Ishikawa (cell line): ENCODE results near the gene HSD11B1L.

Experiments
- CEBPB ChIP-seq: IDR thresholded peaks from 2 replicates; pipeline ENCODE4 v1.6.1; 2012
- CREB1 ChIP-seq: IDR thresholded peaks from 2 replicates; pipeline ENCODE4 v1.6.1; 2012; ENCODE audit warnings: low read depth
- EGR1 ChIP-seq: IDR thresholded peaks from 2 replicates; pipeline ENCODE4 v1.6.1; 2012
- EP300 ChIP-seq: IDR thresholded peaks from 2 replicates; pipeline ENCODE4 v1.6.1; 2012; ENCODE audit warnings: borderline replicate concordance
- FOXM1 ChIP-seq: IDR thresholded peaks from 2 replicates; pipeline ENCODE4 v1.6.1; 2012; ENCODE audit warnings: low read depth, borderline replicate concordance
- NFIC ChIP-seq: IDR thresholded peaks from 2 replicates; pipeline ENCODE4 v1.6.1; 2012
- RAD21 ChIP-seq: IDR thresholded peaks from 2 replicates; pipeline ENCODE4 v1.6.1; 2012; ENCODE audit warnings: low read depth
- REST ChIP-seq: IDR thresholded peaks from 2 replicates; pipeline ENCODE4 v1.6.1; 2012; ENCODE audit warnings: low read depth, mild to moderate bottlenecking
- TAF1 ChIP-seq: IDR thresholded peaks from 2 replicates; pipeline ENCODE4 v1.6.1; 2012; ENCODE audit warnings: low read depth, mild to moderate bottlenecking
- TCF12 ChIP-seq: IDR thresholded peaks from 2 replicates; pipeline ENCODE4 v1.6.1; 2012; ENCODE audit warnings: low read depth
- TEAD4 ChIP-seq: IDR thresholded peaks from 2 replicates; pipeline ENCODE4 v1.6.1; 2012
- USF1 ChIP-seq: IDR thresholded peaks from 2 replicates; pipeline ENCODE4 v1.6.1; 2012
- YY1 ChIP-seq: IDR thresholded peaks from 2 replicates; pipeline ENCODE4 v1.6.1; 2012; ENCODE audit warnings: low read depth
- ZBTB7A ChIP-seq: IDR thresholded peaks from 2 replicates; pipeline ENCODE4 v1.6.1; 2012; ENCODE audit warnings: low read depth
- TF ChIP-seq, protein P1 (sequence below): IDR thresholded peaks from 2 replicates; pipeline ENCODE4 v1.6.1; 2012

Gene HSD11B1L

GRCh38 chr19:5690125-5690954 is 9.5 kb downstream of the HSD11B1L start, which contains the start of gene RPL36:
Gene RPL36, plus strand, starts transcription at chr19:5690295. Its CDS starts 213 bp downstream, at chr19:5690508.
- TF ChIP-seq TAF1 (peak; percentile 100), USF1 (peak; percentile 26; the same call in 1 of the 2 replicates), TCF12 (peak; percentile 77), CREB1 (no peak), REST (no peak; the same call in 1 of the 2 replicates), EGR1 (no peak; the same call in 1 of the 2 replicates), CEBPB (no peak; the same call in 1 of the 2 replicates), RAD21 (no peak; the same call in 1 of the 2 replicates), NFIC (0 out of 2 replicates have a peak, but pooled peaks have one; percentile 14), YY1 (peak; percentile 83), EP300 (no peak), TEAD4 (no peak), ZBTB7A (no peak), FOXM1 (no peak)
- TF ChIP-seq, protein P1, sequence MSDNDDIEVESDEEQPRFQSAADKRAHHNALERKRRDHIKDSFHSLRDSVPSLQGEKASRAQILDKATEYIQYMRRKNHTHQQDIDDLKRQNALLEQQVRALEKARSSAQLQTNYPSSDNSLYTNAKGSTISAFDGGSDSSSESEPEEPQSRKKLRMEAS, result peak; percentile 92

DNA sequence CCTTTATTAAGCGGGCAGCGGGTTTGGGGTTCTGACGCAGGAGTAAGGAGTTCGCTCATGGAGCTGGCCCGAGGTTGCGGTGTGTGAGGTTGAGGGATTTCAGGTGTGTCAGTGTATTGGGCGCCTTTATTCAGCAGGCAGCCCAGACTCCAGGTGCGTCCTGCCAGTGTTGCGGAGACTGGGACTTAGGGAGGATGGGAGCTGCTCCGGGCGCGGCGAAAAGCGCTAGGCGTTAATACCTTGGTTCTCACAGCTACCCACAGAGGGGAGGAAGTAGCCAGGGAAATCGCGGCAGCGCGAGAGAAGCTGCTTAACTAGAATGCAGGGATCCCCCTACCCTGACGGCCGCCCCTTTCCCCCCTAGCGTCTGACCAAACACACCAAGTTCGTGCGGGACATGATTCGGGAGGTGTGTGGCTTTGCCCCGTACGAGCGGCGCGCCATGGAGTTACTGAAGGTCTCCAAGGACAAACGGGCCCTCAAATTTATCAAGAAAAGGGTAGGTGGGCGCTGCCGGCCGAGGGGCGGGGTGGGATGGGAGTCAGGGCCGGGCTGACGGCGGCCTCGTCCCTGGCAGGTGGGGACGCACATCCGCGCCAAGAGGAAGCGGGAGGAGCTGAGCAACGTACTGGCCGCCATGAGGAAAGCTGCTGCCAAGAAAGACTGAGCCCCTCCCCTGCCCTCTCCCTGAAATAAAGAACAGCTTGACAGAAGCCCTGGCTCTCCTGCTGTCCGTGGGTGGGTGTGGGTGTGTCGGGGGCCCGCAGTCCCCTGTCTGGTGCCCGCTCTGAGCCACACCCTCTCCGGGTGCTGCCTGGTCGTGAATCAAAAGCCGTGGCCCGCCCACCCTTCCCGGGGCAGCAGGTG is 10.4 kb downstream of the HSD11B1L start:
- TF ChIP-seq RAD21 (no peak), YY1 (no peak), TCF12 (no peak), REST (no peak), CEBPB (no peak), TAF1 (no peak), EGR1 (peak; percentile 63; the same call in 1 of the 2 replicates), TEAD4 (no peak)
- TF ChIP-seq, protein P1, result peak; percentile 49; the same call in 1 of the 2 replicates

- TF ChIP-seq TAF1 (no peak), FOXM1 (no peak), CEBPB (no peak), YY1 (no peak), CREB1 (no peak), TEAD4 (no peak), RAD21 (no peak), USF1 (no peak), REST (no peak), TCF12 (no peak), NFIC (no peak), ZBTB7A (no peak), EP300 (no peak), EGR1 (no peak)
- TF ChIP-seq, protein P1, result no peak
Observed at GRCh38 chr19:5691822-5692722, 11.2 kb downstream of the HSD11B1L start.
